CD4-positive, CD25-positive, alpha-beta regulatory T cell (primary cell): ENCODE measurements around the gene FBXO24. TPM values are rescaled to one million over a fixed set of nuclear protein-coding genes. Genes with fewer than 3 reads are reported as not detected.

Experiments
- ATAC-seq, 2 donors: fragments of 150-1000 bp; cut with Tn5 transposase; one replicate each; pipeline ENCODE4 v1.10.0; 2021; ENCODE audit warnings: low read depth in 2 of 2, moderate number of reproducible peaks in 2 of 2, moderate library complexity in 1 of 2
- DNase-seq, 3 donors: peaks; one replicate each; pipeline versions ENCODE4 v3.0.0 to v3.0.0-alpha.2; 2012 to 2022; ENCODE audit warnings: mixed read lengths in 1 of 3
- H3K27ac ChIP-seq: one replicate; pipeline ENCODE4 v1.7.0; 2013; ENCODE audit warnings: mild to moderate bottlenecking, low read length; ENCODE audit not compliant: insufficient read depth, poor library complexity, severe bottlenecking
- H3K27me3 ChIP-seq: one replicate; pipeline ENCODE4 v1.7.0; 2013; ENCODE audit warnings: low read length; ENCODE audit not compliant: control insufficient read depth, insufficient read depth
- H3K36me3 ChIP-seq: one replicate; pipeline ENCODE4 v1.7.0; 2013; ENCODE audit warnings: mild to moderate bottlenecking, low read length, moderate library complexity; ENCODE audit not compliant: control insufficient read depth, insufficient read depth
- H3K4me1 ChIP-seq: 2 replicates; pipeline ENCODE4 v1.7.0; 2013; ENCODE audit warnings: mild to moderate bottlenecking, low read length; ENCODE audit not compliant: insufficient read depth, control insufficient read depth, poor library complexity, severe bottlenecking
- H3K4me3 ChIP-seq: one replicate; pipeline ENCODE4 v1.7.0; 2013; ENCODE audit warnings: low read depth, mild to moderate bottlenecking, low read length, moderate library complexity
- H3K9me3 ChIP-seq, 2 experiments: 1 replicate in 1 of 2; 2 replicates in 1 of 2; pipeline ENCODE4 v1.7.0; 2013; ENCODE audit warnings: low read length in 2 of 2, mild to moderate bottlenecking in 1 of 2, moderate library complexity in 1 of 2; ENCODE audit not compliant: control insufficient read depth in 2 of 2
- H3K27ac Mint-ChIP-seq, 3 donors: one replicate each; pipeline ENCODE4 v1.8.0; 2020 to 2022; ENCODE audit warnings: mild to moderate bottlenecking in 3 of 3, mixed read lengths in 3 of 3, moderate library complexity in 2 of 3
- H3K27me3 Mint-ChIP-seq: one replicate; pipeline ENCODE4 v1.8.0; 2022; ENCODE audit warnings: mild to moderate bottlenecking, mixed read lengths
- H3K36me3 Mint-ChIP-seq: one replicate; pipeline ENCODE4 v1.8.0; 2020; ENCODE audit warnings: mixed read lengths
- H3K4me1 Mint-ChIP-seq, 4 donors: one replicate each; pipeline ENCODE4 v1.8.0; 2020 to 2022; ENCODE audit warnings: mixed read lengths in 4 of 4, mild to moderate bottlenecking in 1 of 4
- H3K4me3 Mint-ChIP-seq, 4 donors: one replicate each; pipeline ENCODE4 v1.8.0; 2020 to 2022; ENCODE audit warnings: mild to moderate bottlenecking in 4 of 4, mixed read lengths in 4 of 4, moderate library complexity in 3 of 4
- H3K9me3 Mint-ChIP-seq, 7 donors: one replicate each; pipeline ENCODE4 v1.8.0; 2020 to 2022; ENCODE audit warnings: mixed read lengths in 7 of 7, mild to moderate bottlenecking in 3 of 7, moderate library complexity in 2 of 7
- polyA plus RNA-seq, 4 donors: library from polyadenylated mRNA; unstranded; fragments of 300-500 nt; fragmentation: Illumina TruSeq; gene quantifications; one replicate each; pipeline ENCODE4 v1.2.3, GENCODE V29; 2021
- total RNA-seq: library from RNA; stranded (reverse); gene quantifications from one replicate; pipeline ENCODE4 v1.2.3, GENCODE V29; 2022

FBXO24 gene
- total and polyA plus RNA-seq, 5 donors from 2014 or later: 0.21 to 0.26 (median 0.22) TPM; not detected in 2

DNA sequence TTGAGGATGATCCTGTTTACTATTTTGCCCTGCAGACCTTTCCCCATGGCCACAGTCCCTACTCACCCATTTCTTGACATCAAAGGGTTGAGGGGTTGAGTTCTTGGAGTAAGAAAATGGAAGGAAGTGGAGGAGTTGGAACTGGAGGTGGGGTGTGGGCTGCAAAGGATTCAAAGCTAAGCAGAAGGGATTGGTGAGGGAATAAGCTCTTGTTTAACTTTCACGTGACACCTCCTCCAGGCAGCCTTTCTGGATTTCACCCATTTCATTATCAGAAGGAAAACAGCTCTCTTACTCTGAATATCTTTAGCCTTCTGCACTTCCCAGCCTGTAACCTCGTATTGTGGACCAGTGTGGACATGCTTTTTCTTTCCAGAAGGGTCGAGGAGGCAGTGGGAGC is 39.9 kb downstream of the FBXO24 start:
- Mint-ChIP-seq H3K36me3 (peaks cover 11% of the 10 kb centered on the region), H3K4me3 (peak overlapping the region; percentile 7 to 80 (median 75)), H3K4me1 (peaks cover 5 to 47% (median 14%) of the 10 kb centered on the region in 4 donors), H3K27me3 (no peaks in the 10 kb centered on the region), H3K9me3 (no peaks in the 10 kb centered on the region), H3K27ac (peak overlapping the region in 1 of 3 donors; percentile 78)
- ATAC-seq (no peak), DNase-seq (no peak)
- Histone ChIP-seq H3K27me3 (no peaks in the 10 kb centered on the region), H3K4me1 (peaks cover 12% of the 10 kb centered on the region), H3K27ac (peak overlapping the region; percentile 88), H3K9me3 (no peaks in the 10 kb centered on the region), H3K36me3 (no peaks in the 10 kb centered on the region), H3K4me3 (peak overlapping the region; percentile 10)

GRCh38 chr7:100626530-100627237 is 40.6 kb downstream of the FBXO24 start:
- H3K4me3 Mint-ChIP-seq: peak overlapping the region; percentile 73 to 80 (median 75)
- peak overlapping the region; percentile 37 for H3K4me3 ChIP-seq

GRCh38 chr7:100627238-100627549 is 41.1 kb downstream of the FBXO24 start:
- H3K4me3 ChIP-seq: no peak overlapping the region

More at GRCh38 chr7:100626530-100627237, 40.6 kb downstream of the FBXO24 start:
- Histone ChIP-seq H3K27me3 (no peaks in the 10 kb centered on the region), H3K27ac (peak overlapping the region; percentile 88), H3K4me1 (peaks cover 12% of the 10 kb centered on the region), H3K36me3 (no peaks in the 10 kb centered on the region), H3K9me3 (no peaks in the 10 kb centered on the region)
- Mint-ChIP-seq H3K9me3 (no peaks in the 10 kb centered on the region), H3K4me1 (peaks cover 5 to 45% (median 13%) of the 10 kb centered on the region in 4 donors), H3K27me3 (no peaks in the 10 kb centered on the region), H3K27ac (peak overlapping the region; percentile 74 to 80 (median 78)), H3K36me3 (peaks cover 8% of the 10 kb centered on the region)
- ATAC-seq (peak; percentile 98), DNase-seq (peak; percentile 82 to 94 (median 85))

GRCh38 chr7:100629117-100629716 is 43.1 kb downstream of the FBXO24 start:
- Histone ChIP-seq H3K9me3 (no peaks in the 10 kb centered on the region), H3K4me3 (no peak overlapping the region), H3K27me3 (no peaks in the 10 kb centered on the region), H3K4me1 (peaks cover 19% of the 10 kb centered on the region), H3K27ac (no peak overlapping the region), H3K36me3 (no peaks in the 10 kb centered on the region)
- Mint-ChIP-seq H3K4me3 (peak overlapping the region in 1 of 4 donors; percentile 54), H3K36me3 (no peaks in the 10 kb centered on the region), H3K9me3 (no peaks in the 10 kb centered on the region), H3K27ac (peak overlapping the region in 1 of 3 donors; percentile 25), H3K27me3 (no peaks in the 10 kb centered on the region), H3K4me1 (peaks cover 5 to 56% (median 14%) of the 10 kb centered on the region in 4 donors)
- ATAC-seq: no peak
- DNase-seq: no peak

More at GRCh38 chr7:100627238-100627549, 41.1 kb downstream of the FBXO24 start:
- no peaks in the 10 kb centered on the region for H3K27me3 Mint-ChIP-seq
- H3K4me1 ChIP-seq: peaks cover 12% of the 10 kb centered on the region
- DNase-seq (no peak), ATAC-seq (no peak)
- no peaks in the 10 kb centered on the region for H3K9me3 ChIP-seq
- peak overlapping the region in 1 of 4 donors; percentile 61 for H3K4me3 Mint-ChIP-seq
- no peaks in the 10 kb centered on the region for H3K9me3 Mint-ChIP-seq
- peak overlapping the region; percentile 88 for H3K27ac ChIP-seq
- peak overlapping the region; percentile 26 to 80 (median 78) for H3K27ac Mint-ChIP-seq
- H3K36me3 ChIP-seq: no peaks in the 10 kb centered on the region
- H3K36me3 Mint-ChIP-seq: peaks cover 6% of the 10 kb centered on the region
- no peaks in the 10 kb centered on the region for H3K27me3 ChIP-seq
- peaks cover 5 to 48% (median 11%) of the 10 kb centered on the region in 4 donors for H3K4me1 Mint-ChIP-seq

- H3K27ac ChIP-seq: no peak overlapping the region
- Mint-ChIP-seq H3K27me3 (no peaks in the 10 kb centered on the region), H3K27ac (peak overlapping the region in 2 of 3 donors; percentile 42 to 70), H3K36me3 (no peaks in the 10 kb centered on the region), H3K9me3 (no peaks in the 10 kb centered on the region), H3K4me3 (peak overlapping the region in 2 of 4 donors; percentile 13 to 62), H3K4me1 (peaks cover 5 to 55% (median 12%) of the 10 kb centered on the region in 4 donors)
- no peaks in the 10 kb centered on the region for H3K27me3 ChIP-seq
- peaks cover 19% of the 10 kb centered on the region for H3K4me1 ChIP-seq
- DNase-seq: no peak
- no peak overlapping the region for H3K4me3 ChIP-seq
- no peak for ATAC-seq
- no peaks in the 10 kb centered on the region for H3K9me3 ChIP-seq
- H3K36me3 ChIP-seq: no peaks in the 10 kb centered on the region
Measured at GRCh38 chr7:100630066-100630465, 43.9 kb downstream of the FBXO24 start.

- Histone ChIP-seq H3K4me1 (peaks cover 7% of the 10 kb centered on the region), H3K4me3 (peak overlapping the region; percentile 59), H3K27ac (peak overlapping the region; percentile 55), H3K36me3 (no peaks in the 10 kb centered on the region), H3K27me3 (no peaks in the 10 kb centered on the region), H3K9me3 (no peaks in the 10 kb centered on the region)
- Mint-ChIP-seq H3K27ac (peak overlapping the region; percentile 20 to 86 (median 48)), H3K4me1 (peaks cover 5 to 31% (median 7%) of the 10 kb centered on the region in 4 donors), H3K9me3 (no peaks in the 10 kb centered on the region), H3K4me3 (peak overlapping the region; percentile 86 to 95 (median 91)), H3K27me3 (no peaks in the 10 kb centered on the region), H3K36me3 (no peaks in the 10 kb centered on the region)
- ATAC-seq: peak; percentile 74 to 78
- peak; percentile 48 to 75 (median 53) for DNase-seq
Measured at GRCh38 chr7:100632951-100633717, 47.0 kb downstream of the FBXO24 start.

DNA sequence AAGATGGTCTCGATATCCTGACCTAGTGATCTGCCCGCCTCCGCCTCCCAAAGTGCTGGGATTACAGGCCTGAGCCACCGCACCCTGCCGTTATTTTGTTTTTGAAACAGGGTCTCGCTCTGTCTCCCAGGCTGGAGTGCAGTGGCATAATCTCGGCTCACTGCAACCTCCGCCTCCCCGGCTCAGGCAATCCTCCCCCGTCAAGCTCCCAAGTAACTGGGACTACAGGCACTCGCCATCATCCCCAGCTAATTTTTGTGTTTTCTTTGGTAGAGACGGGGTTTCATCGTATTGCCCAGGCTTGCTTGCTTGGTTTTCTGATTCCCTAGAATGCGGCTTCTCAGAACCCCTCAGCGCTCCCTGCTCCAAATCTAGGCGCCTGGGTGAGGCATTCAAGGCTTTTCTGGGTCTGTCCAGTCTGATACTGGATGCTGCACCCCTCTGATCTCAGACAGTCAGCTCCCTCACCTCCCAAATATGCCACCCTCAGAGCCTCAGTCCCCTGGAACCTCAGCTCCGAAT is 53.9 kb downstream of the FBXO24 start:
- DNase-seq: no peak
- no peak for ATAC-seq
- Histone ChIP-seq H3K4me1 (no peaks in the 10 kb centered on the region), H3K27me3 (no peaks in the 10 kb centered on the region), H3K4me3 (no peak overlapping the region), H3K9me3 (no peaks in the 10 kb centered on the region), H3K27ac (no peak overlapping the region), H3K36me3 (no peaks in the 10 kb centered on the region)
- peaks cover 0 to 4% (median 0%) of the 10 kb centered on the region in 4 donors for H3K4me1 Mint-ChIP-seq
- no peaks in the 10 kb centered on the region for H3K9me3 Mint-ChIP-seq
- H3K4me3 Mint-ChIP-seq: no peak overlapping the region
- H3K27ac Mint-ChIP-seq: no peak overlapping the region
- no peaks in the 10 kb centered on the region for H3K36me3 Mint-ChIP-seq
- H3K27me3 Mint-ChIP-seq: peaks cover 5% of the 10 kb centered on the region
